K562 (cell line): ENCODE data around the gene KLF1. TPM values are rescaled to one million over a fixed set of nuclear protein-coding genes. Genes with fewer than 3 reads are reported as not detected.

Experiments
- CREB3L1 ChIP-seq: fragments of 450-650 bp; IDR thresholded peaks from 2 replicates; pipeline ENCODE4 v1.6.1; 2014; ENCODE audit warnings: low read depth, mild to moderate bottlenecking, moderate library complexity, borderline replicate concordance
- CREM ChIP-seq: IDR thresholded peaks from 2 replicates; pipeline ENCODE4 v1.6.1; 2014; ENCODE audit warnings: antibody characterized with exemption, low read depth
- ESRRB ChIP-seq: fragments of 250-450 bp; sonication (Bioruptor Pico); IDR thresholded peaks from 2 replicates; pipeline ENCODE4 v1.5.0; 2020; ENCODE audit warnings: mild to moderate bottlenecking, moderate library complexity, borderline replicate concordance
- KDM5B ChIP-seq: fragments of 200-600 bp; sonication (generic); IDR thresholded peaks from 2 replicates; pipeline ENCODE4 v1.6.1; 2012; ENCODE audit warnings: low read depth, mild to moderate bottlenecking, moderate library complexity, low read length, control low read depth, inconsistent platforms; ENCODE audit not compliant: insufficient replicate concordance
- KLF1 ChIP-seq: fragments of 450-650 bp; IDR thresholded peaks from 2 replicates; pipeline ENCODE4 v1.6.1; 2016; ENCODE audit warnings: missing genetic modification characterization, missing compliant biosample characterization
- MEIS2 ChIP-seq: fragments of 450-650 bp; IDR thresholded peaks from 2 replicates; pipeline ENCODE4 v1.6.1; 2014; ENCODE audit warnings: mild to moderate bottlenecking; ENCODE audit not compliant: partially characterized antibody
- MYBL2 ChIP-seq, 2 experiments: fragments of 450-650 bp in 1 of 2; sonication (generic) in 1 of 2; formaldehyde crosslinking in 1 of 2; IDR thresholded peaks; 2 replicates each; pipeline versions ENCODE4 v1.6.1 to v1.8.1; 2017 to 2022; ENCODE audit warnings: borderline replicate concordance in 1 of 2, inconsistent platforms in 1 of 2, low read depth in 1 of 2, mild to moderate bottlenecking in 1 of 2, missing genetic modification reagents in 1 of 2, moderate library complexity in 1 of 2
- NCOA6 ChIP-seq: fragments of 450-650 bp; IDR thresholded peaks from 2 replicates; pipeline ENCODE4 v1.6.1; 2017; ENCODE audit warnings: mild to moderate bottlenecking
- NFATC3 ChIP-seq: fragments of 450-650 bp; IDR thresholded peaks from 2 replicates; pipeline ENCODE4 v1.6.1; 2017; ENCODE audit warnings: mild to moderate bottlenecking
- SIN3A ChIP-seq, 2 experiments: fragments of 150-350 bp in 1 of 2; IDR thresholded peaks; 2 replicates each; pipeline ENCODE4 v1.6.1; 2011 to 2016; ENCODE audit warnings: borderline replicate concordance in 2 of 2, low read depth in 2 of 2, low read length in 2 of 2, mild to moderate bottlenecking in 2 of 2, moderate library complexity in 2 of 2; ENCODE audit not compliant: control insufficient read depth in 1 of 2
- ZNF224 ChIP-seq: sonication (generic); formaldehyde crosslinking; IDR thresholded peaks from 2 replicates; pipeline ENCODE4 v1.8.0; 2022; ENCODE audit warnings: mild to moderate bottlenecking, missing genetic modification reagents
- ZNF311 ChIP-seq: fragments of 250-450 bp; sonication (Bioruptor Pico); IDR thresholded peaks from 2 replicates; pipeline ENCODE4 v1.4.0; 2020; ENCODE audit warnings: mild to moderate bottlenecking, moderate library complexity
- ZNF584 ChIP-seq: fragments of 200-800 bp; sonication (Bioruptor generic); IDR thresholded peaks from 2 replicates; pipeline ENCODE4 v1.6.1; 2016; ENCODE audit warnings: low read depth, mild to moderate bottlenecking, missing genetic modification characterization, missing compliant biosample characterization
- ZNF639 ChIP-seq, 2 experiments: fragments of 200-800 bp in 1 of 2; sonication (Bioruptor generic) in 1 of 2; sonication (generic) in 1 of 2; formaldehyde crosslinking in 1 of 2; IDR thresholded peaks in 1 of 2; conservative IDR thresholded peaks in 1 of 2; 2 replicates each; pipeline versions ENCODE4 v1.5.0 to v1.6.1; 2016 to 2020; ENCODE audit warnings: missing compliant biosample characterization in 1 of 2, missing genetic modification characterization in 1 of 2, missing genetic modification reagents in 1 of 2
- ZNF75A ChIP-seq: fragments of 450-650 bp; formaldehyde crosslinking; IDR thresholded peaks from 2 replicates; pipeline ENCODE4 v1.4.0; 2020; ENCODE audit warnings: mild to moderate bottlenecking
- polyA plus RNA-seq, 8 experiments: library from polyadenylated mRNA; depleted of rRNA in 4 of 8; stranded (reverse) in 5 of 8; unstranded in 3 of 8; fragments of >200 nt; fragmentation: Nextera tagmentation in 2 of 8; fragmentation: Illumina TruSeq in 1 of 8; extraction: Ambion mirVana in 2 of 8; extraction: Trizol in 1 of 8; gene quantifications; 2 replicates each; pipeline versions ENCODE4 v1.2.1 to v1.2.3, GENCODE V29; 2011 to 2014; ENCODE audit warnings: inconsistent platforms in 1 of 8, missing spikeins in 1 of 8
- total RNA-seq, 7 experiments: library from RNA; depleted of rRNA in 6 of 7; stranded (reverse); fragments of >200 nt in 6 of 7; fragmentation: Illumina TruSeq in 2 of 7; extraction: Trizol in 2 of 7; gene quantifications; 2 replicates each; pipeline versions ENCODE4 v1.2.1 to v1.2.3, GENCODE V29; 2011 to 2021; ENCODE audit warnings: low replicate concordance in 1 of 7
- TF ChIP-seq, protein P1 (sequence below): fragments of 450-650 bp; formaldehyde crosslinking; IDR thresholded peaks from 2 replicates; pipeline ENCODE4 v1.4.0; 2020; ENCODE audit warnings: mild to moderate bottlenecking

KLF1 gene
- total and polyA plus RNA-seq, 9 of the 15 experiments (the other 6 are each of a cell fraction or from before 2014, with no cell fraction given): 8.4 to 163 (median 47.3) TPM

DNA sequence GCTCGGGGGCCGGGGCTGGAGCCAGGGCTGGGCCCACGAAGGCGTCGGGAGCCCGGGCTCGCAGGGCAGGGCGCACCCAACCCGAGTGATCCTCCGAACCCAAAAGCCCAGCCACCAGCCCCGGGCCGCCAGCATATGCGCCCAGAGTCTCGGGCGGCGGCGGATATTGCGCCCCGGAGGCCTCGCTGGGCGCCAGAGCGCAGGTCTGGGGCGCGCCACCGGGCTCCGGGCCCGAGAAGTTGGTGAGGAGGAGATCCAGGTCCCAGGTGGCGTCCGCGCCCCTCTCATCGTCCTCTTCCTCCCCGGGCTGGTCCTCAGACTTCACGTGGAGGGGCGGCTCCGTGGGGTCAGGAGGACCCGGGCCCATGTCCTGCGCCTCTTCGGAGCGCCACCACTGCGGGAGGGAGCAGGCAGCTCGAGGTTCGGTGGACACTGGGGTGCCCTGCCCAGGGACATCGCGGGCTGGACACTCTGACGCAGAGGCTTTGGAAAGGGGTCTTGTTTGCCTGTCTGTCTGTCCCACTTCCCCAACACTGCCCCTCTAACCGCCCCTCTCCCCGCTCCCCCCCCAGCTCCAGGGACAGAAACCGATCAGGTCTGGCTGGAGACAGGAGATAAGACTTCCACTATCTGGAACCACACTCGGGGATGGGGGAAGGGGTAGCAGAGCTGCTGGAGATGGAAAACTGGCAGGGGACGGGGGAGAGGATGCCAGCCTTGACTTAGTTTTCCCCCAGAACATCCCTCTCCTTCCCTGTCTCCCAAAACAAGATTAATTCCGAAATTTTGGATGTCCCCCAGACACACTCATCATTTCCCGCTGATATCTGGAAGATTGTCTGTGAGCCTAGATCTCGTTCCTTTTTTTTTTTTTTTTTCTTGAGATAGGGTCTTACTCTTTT is 1.0 kb downstream of the KLF1 start (continued):
- TF ChIP-seq KDM5B: no peak
- TF ChIP-seq ZNF639 (CRISPR knock-in tag; conservative IDR thresholded peaks at IDR 0.05 in 1 of 2, IDR thresholded peaks at IDR 0.05 in 1 of 2): no peak; a peak in 1 of 4 replicates
- TF ChIP-seq ZNF75A (CRISPR knock-in tag): no peak
- TF ChIP-seq ESRRB (CRISPR knock-in tag): no peak
- no peak for TF ChIP-seq CREB3L1
- no peak for TF ChIP-seq ZNF224 (CRISPR knock-in tag)
- TF ChIP-seq NFATC3: peak; percentile 79; the same call in 1 of the 2 replicates
- no peak for TF ChIP-seq KLF1 (tag)
- TF ChIP-seq, protein P1, sequence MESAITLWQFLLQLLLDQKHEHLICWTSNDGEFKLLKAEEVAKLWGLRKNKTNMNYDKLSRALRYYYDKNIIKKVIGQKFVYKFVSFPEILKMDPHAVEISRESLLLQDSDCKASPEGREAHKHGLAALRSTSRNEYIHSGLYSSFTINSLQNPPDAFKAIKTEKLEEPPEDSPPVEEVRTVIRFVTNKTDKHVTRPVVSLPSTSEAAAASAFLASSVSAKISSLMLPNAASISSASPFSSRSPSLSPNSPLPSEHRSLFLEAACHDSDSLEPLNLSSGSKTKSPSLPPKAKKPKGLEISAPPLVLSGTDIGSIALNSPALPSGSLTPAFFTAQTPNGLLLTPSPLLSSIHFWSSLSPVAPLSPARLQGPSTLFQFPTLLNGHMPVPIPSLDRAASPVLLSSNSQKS (CRISPR knock-in tag): no peak
- TF ChIP-seq MEIS2: peak; percentile 33
- no peak for TF ChIP-seq ZNF311 (CRISPR knock-in tag)
- no peak for TF ChIP-seq MYBL2 (IDR thresholded peaks at IDR 0.05; ENCODE audit: low read depth)
- TF ChIP-seq MYBL2 (CRISPR knock-in tag; IDR thresholded peaks at IDR 0.05; ENCODE audit: borderline replicate concordance): no peak
- TF ChIP-seq ZNF584: 0 out of 2 replicates have a peak, but pooled peaks have one; percentile 51
- TF ChIP-seq SIN3A (IDR thresholded peaks at IDR 0.05; ENCODE audit: borderline replicate concordance in 2 of 2, control insufficient read depth in 1 of 2, low read depth in 2 of 2, low read length in 2 of 2): peak; percentile 35 to 60; a peak in 1 of 4 replicates
- peak; percentile 56 for TF ChIP-seq CREM
- TF ChIP-seq NCOA6: no peak
